EH (cell line): ENCODE results near the gene EML6.
"Not testable (repeated sequence)": the region's sequence is repeated elsewhere in the genome, so short reads cannot be mapped to it uniquely, and the experiment has no call there.

ENCODE experiments used
- DNase-seq: peaks from one replicate; pipeline ENCODE4 v3.0.0-alpha.2; 2015; ENCODE audit warnings: low read depth

EML6 gene

GRCh38 chr2:54723131-54723995 is at the start of gene EML6:
TSS of gene EML6 (plus strand) at chr2:54723662. CDS start at chr2:54725062, 1,400 bp downstream.
- DNase-seq = peak; percentile 99

- no peak for DNase-seq
Observed at GRCh38 chr2:54675281-54675680, 48.2 kb upstream of the EML6 start.

GRCh38 chr2:54675738-54676137 is 47.7 kb upstream of the EML6 start:
- no peak for DNase-seq

- DNase-seq = peak; percentile 62
Observed at GRCh38 chr2:54676656-54677055, 46.8 kb upstream of the EML6 start.

DNA sequence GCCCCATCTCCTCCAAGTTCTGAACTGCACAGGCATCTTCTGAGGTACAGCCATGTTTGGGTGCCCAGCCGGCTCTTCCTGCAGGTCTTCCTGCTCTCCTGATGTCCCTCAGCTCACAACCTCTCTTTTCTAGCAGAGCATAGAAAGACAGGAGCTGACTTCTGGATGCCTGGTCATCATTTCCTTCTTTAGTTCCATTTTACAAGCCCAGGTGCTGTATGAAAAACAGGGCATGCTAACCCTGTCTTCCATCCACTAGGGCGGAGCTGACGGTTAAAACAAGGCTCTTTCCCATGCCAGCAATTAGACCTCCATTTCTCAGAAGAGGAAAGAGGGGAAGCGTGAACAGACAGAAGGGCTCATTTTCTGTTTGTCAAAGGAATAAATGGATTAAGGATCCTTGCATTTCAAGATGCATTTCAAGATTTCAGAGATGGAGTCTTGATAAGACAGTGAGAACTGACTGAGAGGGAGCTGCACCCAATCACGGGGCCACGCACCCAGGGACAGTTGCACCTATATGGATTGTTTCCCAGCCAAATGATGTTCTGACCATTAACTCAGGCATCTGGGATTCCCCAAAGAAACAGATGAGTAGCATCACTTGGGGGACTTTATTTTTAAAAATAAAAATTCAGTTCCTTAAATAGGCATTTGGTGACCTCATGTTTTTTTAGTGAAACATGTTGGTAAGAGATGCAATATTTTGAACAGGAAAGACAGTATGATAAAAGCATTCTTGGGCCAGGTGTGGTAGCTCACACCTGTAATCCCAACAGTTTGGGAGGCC is 45.8 kb upstream of the EML6 start:
- DNase-seq = no peak

- no peak for DNase-seq
Observed at GRCh38 chr2:54678719-54679118, 44.7 kb upstream of the EML6 start.

DNA sequence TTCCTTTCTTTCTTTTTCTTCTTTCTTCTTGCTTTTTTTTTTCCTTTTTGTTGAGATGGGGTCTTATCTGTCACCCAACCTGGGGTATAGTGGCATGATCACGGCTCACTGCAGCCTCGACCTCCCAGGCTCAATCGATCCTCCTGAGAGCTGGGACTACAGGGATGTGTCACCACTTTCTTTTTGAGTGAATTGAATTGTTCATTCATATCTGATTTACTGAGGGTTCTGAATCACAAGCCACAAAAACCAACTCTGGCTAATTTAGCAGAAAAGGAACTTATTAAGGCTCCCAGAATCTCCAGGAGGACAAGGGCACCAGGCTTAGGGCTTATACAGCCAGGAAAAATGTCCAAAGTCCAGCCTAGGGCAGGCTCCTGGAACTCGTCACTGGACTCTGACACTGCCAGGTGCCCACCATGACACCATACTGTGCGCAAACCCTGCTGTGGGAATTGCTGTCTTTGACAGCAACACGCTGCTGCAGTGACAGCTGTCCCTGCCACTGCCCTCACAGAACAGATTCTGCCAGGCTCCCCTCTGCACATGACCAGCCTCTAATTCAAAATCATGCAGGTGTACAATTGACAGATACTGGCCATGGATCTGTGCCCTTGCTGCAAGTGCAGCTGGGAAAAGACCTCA is 42.9 kb upstream of the EML6 start:
- DNase-seq = peak; percentile 56

DNA sequence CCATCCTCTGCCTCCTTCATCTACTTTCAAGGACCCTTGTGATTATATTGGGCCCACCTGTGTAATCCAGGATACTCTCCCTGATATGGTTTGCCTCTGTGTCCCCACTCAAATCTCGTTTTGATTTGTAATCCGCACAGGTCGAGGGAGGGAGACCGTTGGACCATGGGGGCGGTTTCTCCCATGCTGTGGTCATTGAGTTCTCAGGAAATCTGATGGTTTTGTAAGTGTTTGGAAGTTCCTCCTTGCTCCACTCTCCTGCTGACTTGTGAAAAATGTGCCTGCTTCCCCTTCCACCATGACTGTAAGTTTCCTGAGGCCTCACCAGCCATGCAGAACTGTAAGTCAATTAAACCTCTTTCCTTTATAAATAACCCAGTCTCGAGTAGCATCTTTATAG is 42.0 kb upstream of the EML6 start:
- no peak for DNase-seq

DNA sequence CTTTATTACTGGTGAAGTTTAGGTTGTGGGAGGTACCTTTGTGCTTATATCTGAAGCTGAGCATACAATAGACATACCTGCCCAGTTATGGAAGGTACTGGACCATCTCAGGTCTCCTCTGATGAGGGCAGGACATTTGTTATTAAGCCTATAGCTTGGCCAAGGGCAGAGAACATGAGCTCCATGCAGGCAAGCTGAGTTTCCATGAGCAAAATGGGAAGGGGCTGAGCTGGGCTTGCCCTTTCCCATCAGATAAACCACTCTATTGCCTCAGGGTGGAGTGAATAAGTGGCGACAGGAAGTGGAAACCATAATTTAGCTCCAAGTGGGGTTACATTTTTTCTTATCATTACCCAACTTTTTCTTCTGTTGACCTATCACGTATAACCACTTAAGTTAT is 39.9 kb upstream of the EML6 start:
- no peak for DNase-seq

DNA sequence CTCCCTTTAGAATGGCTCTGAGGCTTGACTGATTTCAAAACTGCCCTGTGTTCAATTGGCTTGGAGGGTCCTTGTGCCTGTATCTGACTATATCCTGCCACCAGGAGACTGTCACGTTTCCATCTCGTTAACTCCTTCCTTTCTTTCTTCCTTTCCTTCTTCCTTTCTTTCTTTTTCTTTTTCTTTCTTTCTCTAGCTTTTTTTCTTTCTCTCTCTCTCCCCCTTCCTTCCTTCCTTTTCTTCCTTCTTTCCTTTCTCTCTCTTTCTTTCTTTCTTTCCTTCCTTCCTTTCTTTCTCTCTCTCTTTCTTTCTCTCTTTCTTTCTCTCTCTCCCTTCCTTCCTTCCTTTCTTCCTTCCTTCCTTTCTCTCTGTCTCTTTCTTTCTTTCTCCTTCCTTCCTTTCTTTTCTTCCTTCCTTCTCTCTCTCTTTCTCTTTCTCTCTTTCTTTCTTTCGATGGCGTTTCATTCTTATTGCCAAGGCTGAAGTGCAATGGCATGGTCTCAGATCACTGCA is 38.1 kb upstream of the EML6 start:
- DNase-seq = no peak

DNA sequence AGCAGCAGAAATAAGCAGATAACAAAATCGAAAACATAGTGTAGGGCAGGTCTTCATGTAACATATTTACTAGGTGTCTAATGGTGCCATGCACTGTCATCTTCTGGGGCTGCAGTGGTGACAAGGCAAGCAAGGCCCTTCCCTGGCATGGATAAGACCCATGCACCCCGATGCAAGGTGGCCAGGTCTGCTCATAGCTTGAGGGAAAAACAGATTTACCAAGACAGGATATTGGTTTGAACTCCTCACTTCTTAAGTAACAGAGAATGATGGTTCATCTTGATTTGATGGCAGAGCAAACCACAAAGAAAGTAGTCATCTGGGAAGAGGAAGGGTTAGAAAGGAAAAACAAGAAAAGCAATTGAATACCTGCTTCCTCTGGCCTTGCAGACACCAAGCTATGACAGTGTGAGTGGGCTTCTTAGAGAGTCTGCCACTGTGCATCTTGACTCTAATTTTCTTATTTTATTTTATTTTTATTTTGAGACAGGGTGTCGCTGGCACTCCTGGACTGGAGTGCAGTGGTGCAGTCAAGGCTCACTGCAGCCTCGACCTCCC is 35.8 kb upstream of the EML6 start:
- DNase-seq = no peak

DNA sequence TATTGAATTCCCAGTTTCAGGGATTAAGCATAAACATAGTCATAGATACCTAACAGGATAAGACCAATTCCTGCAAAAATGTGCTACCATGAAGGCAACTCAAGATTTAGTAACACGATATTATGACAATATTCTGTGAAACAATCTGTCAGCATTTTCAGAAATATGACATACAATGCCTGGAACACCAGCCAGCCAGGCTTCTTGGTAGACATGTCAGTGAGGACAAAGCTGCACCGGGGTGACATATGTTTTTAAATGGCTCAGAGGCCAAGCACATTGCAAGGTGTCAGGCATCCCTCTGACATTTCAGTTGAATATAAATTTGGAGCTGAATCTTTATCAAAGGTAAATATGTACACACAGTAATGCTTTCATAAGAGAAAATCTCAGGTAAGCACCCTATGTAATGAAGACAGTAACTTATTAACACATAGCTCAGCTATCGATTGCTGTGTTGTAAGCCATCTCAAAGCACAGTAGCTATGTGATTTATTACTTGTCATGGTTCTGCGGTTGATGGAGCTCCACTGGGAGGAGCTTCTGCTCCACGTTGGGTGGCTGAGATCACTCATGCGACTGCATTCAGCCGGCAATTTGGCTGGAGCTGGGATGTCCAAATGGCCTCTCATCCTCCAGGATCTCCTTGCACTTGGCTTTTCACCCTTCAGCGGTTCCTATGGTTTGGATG is 31.9 kb upstream of the EML6 start:
- no peak for DNase-seq

DNA sequence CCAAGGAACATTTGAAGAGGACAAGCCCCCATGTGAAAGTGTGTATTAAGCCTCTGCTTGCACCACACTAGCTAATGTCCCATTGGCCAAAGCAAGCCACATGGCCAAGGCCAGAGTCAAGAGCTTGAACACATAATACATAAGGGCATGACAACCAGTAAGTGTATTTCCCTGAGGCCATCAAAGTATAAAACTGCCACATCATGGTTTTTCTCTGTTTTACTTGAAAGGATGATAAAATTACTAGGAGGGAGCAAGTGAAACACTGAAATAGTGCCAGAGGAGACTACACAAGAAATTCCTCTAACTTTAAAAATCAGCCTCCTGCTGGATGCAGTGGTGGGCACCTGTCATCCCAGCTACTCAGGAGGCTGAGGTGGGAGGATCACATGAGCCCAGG is 30.9 kb upstream of the EML6 start:
- DNase-seq = no peak

- no peak for DNase-seq
Observed at GRCh38 chr2:54695378-54695777, 28.1 kb upstream of the EML6 start.

- DNase-seq = no peak
Observed at GRCh38 chr2:54697934-54698333, 25.5 kb upstream of the EML6 start.

GRCh38 chr2:54698926-54699325 is 24.5 kb upstream of the EML6 start:
- not testable (repeated sequence) for DNase-seq

GRCh38 chr2:54699665-54700064 is 23.8 kb upstream of the EML6 start:
- no peak for DNase-seq

GRCh38 chr2:54701029-54701428 is 22.4 kb upstream of the EML6 start:
- DNase-seq = no peak

DNA sequence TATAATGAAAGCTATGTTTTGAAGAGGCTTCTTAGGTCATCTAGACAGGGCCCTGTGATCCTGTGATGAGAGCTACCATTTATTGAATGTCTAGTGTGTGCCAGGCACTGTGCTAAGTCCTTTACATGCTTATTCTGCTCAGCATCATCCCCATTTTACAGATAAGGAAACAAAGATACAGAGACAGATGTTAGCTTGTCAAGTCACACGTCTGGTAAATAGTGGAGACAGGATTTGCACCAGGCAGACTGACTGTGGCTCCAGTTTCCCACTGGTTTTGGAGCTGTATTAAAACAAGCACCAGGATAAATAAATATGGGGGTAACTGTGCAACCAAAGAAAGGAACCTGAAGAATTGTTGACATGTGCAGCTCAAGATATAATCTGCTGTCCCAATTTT is 19.2 kb upstream of the EML6 start:
- DNase-seq = no peak

DNA sequence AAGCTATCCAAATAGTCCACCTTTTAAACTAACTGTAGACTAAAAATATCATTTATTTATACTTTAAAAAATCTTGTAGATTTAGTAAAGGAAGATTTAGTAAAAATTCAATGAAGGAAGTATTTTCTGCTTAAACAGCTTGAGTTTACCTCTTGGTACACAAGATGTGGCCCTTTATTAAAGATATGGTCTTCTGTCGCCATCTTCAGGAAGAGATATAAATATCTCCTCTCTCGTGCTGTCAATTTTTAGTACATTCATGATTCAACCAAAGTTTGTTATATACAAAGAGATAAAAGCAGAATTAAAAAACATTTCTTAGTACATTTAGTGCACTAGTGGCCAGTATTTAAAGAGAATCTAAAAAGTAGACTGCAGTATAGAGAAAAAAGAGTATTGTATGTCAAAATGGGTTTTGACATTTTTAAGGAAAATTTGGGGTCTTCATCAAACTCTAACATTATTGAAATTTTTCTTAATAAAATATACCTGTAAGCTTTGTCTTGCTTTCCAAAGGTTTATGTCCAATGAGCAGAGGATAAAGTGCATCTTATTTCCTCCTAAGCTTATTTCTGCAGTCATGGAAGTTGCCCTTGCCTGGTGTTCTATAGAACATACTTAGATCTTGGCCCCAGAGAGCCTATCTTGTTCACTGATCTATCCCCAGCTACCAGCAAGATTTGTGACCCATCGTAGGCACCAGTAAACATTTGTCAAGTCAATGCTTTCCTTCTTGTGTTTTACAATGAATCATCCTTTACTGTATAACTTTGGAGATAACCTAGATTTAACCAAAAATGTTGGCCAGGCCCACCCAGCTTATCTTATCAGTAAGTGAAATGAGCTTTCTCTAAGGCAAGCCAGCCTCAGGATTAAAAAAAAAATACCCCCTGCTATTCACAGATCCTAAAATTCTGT is 18.5 kb upstream of the EML6 start:
- DNase-seq = peak; percentile 76

DNA sequence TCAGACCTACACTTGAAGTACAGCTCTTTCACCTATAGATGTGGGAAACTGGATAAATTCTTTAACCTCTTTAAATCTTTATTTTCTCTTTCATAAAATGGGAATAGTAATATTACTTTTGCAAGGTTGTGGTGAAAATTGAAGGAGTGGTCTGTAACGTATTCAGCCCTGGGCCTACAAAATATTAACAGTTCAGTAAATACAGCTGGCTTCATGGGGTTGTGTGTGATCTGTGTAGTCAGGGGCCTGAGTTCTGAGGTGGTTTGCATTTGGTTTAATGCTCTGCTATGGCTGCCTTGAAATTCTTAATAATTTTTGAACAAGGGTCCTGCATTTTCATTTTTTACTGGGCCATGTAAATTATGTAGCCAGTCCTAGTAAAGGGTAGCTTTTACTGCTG is 16.8 kb upstream of the EML6 start:
- DNase-seq = no peak
